Common myeloid progenitor, CD34-positive (primary cell): ENCODE measurements around the gene MYL6.

Experiments
- CTCF ChIA-PET: fragments of 350-600 bp; sonication (Branson Sonifier 250); formaldehyde crosslinking; loops from one replicate; lab custom pipeline; 2021; ENCODE audit warnings: antibody characterized with exemption; lab: Charles Lee
- POLR2A ChIA-PET: fragments of 350-600 bp; sonication (Branson Sonifier 250); formaldehyde crosslinking; loops from one replicate; lab custom pipeline; 2021; ENCODE audit warnings: antibody characterized with exemption; lab: Charles Lee
- DNase-seq, 3 donors: peaks; one replicate each; pipeline versions ENCODE4 v3.0.0 to v3.0.0-alpha.2; 2013
- H3K27ac ChIP-seq, 2 experiments: 1 replicate in 1 of 2; 2 replicates in 1 of 2; pipeline ENCODE4 v1.7.0; 2013; ENCODE audit warnings: inconsistent platforms in 2 of 2, low read length in 2 of 2, mild to moderate bottlenecking in 2 of 2, low read depth in 1 of 2, moderate library complexity in 1 of 2; ENCODE audit not compliant: severe bottlenecking in 2 of 2, insufficient read depth in 1 of 2, poor library complexity in 1 of 2
- H3K27me3 ChIP-seq, 5 experiments: replicated peaks in 2 of 5; 1 replicate in 3 of 5; 2 replicates in 2 of 5; pipeline versions ENCODE4 v1.6.1 to v1.7.0; 2013; ENCODE audit warnings: low read length in 4 of 5, mild to moderate bottlenecking in 2 of 5, moderate library complexity in 2 of 5, inconsistent platforms in 1 of 5; ENCODE audit not compliant: insufficient read depth in 5 of 5, control insufficient read depth in 4 of 5
- H3K36me3 ChIP-seq, 4 experiments: 1 replicate in 2 of 4; 2 replicates in 2 of 4; pipeline versions ENCODE4 v1.6.1 to v1.7.0; 2013; ENCODE audit warnings: low read length in 3 of 4, control low read depth in 1 of 4, mild to moderate bottlenecking in 1 of 4; ENCODE audit not compliant: control insufficient read depth in 4 of 4, insufficient read depth in 4 of 4
- H3K4me1 ChIP-seq, 4 experiments: 1 replicate in 3 of 4; 2 replicates in 1 of 4; pipeline versions ENCODE4 v1.6.1 to v1.7.1; 2013; ENCODE audit warnings: low read length in 3 of 4, mild to moderate bottlenecking in 3 of 4, control low read depth in 1 of 4, inconsistent platforms in 1 of 4, moderate library complexity in 1 of 4; ENCODE audit not compliant: control insufficient read depth in 4 of 4, insufficient read depth in 4 of 4; ENCODE audit errors: control extremely low read depth in 1 of 4
- H3K4me3 ChIP-seq, 7 experiments: 1 replicate in 4 of 7; 2 replicates in 3 of 7; pipeline versions ENCODE4 v1.5.1 to v1.7.0; 2013; ENCODE audit warnings: mild to moderate bottlenecking in 7 of 7, low read length in 6 of 7, moderate library complexity in 6 of 7, inconsistent platforms in 2 of 7, low read depth in 2 of 7, control low read depth in 1 of 7; ENCODE audit not compliant: insufficient read depth in 4 of 7, control insufficient read depth in 1 of 7; ENCODE audit errors: extremely low read depth in 1 of 7
- H3K9me3 ChIP-seq, 5 experiments: 1 replicate in 4 of 5; 2 replicates in 1 of 5; pipeline versions ENCODE4 v1.6.1 to v1.7.1; 2013; ENCODE audit warnings: low read length in 4 of 5, mild to moderate bottlenecking in 2 of 5, inconsistent platforms in 1 of 5, low read depth in 1 of 5, moderate library complexity in 1 of 5; ENCODE audit not compliant: control insufficient read depth in 4 of 5, insufficient read depth in 2 of 5; ENCODE audit errors: control extremely low read depth in 1 of 5
- WGBS: methylation state at CpG from one replicate; pipeline ENCODE4 v1.1.5; 2013; ENCODE audit not compliant: insufficient coverage; 5-methylcytosine and 5-hydroxymethylcytosine counted together

Gene MYL6

GRCh38 chr12:56121204-56121870 lies 36.8 kb upstream of the MYL6 start:
- POLR2A ChIA-PET, result no interaction called here
- Histone ChIP-seq H3K4me1 (peaks cover 22 to 56% (median 45%) of the 10 kb centered on the region in 4 experiments), H3K36me3 (peaks cover 2 to 36% (median 19%) of the 10 kb centered on the region in 4 experiments), H3K4me3 (no peak overlapping the region), H3K9me3 (no peaks in the 10 kb centered on the region), H3K27ac (no peak overlapping the region), H3K27me3 (no peaks in the 10 kb centered on the region)
- CTCF ChIA-PET, result interaction anchor here (1.0 to 12.4 kb wide), 6 partner anchors 7 to 137 kb away, joined by 3 to 198 read pairs (median 4); partner anchors contain the start of genes ANKRD52, ESYT1 and SMARCC2
- DNase-seq, result no peak
- WGBS, result 98% methylated on average over 10 of the region's 11 CpGs

- H3K9me3 ChIP-seq, result no peaks in the 10 kb centered on the region
- no peak overlapping the region for H3K27ac ChIP-seq
- no peaks in the 10 kb centered on the region for H3K27me3 ChIP-seq
- H3K36me3 ChIP-seq, result peaks cover 2 to 32% (median 19%) of the 10 kb centered on the region in 4 experiments
- ChIA-PET POLR2A (no interaction called here), CTCF (interaction anchor here (0.6 to 12.4 kb wide), 4 partner anchors 18 to 86 kb away, joined by 3 to 198 read pairs (median 48); partner anchors contain the start of genes MYL6 and SMARCC2)
- WGBS, result 100% methylated on average over 2 of the region's 2 CpGs
- H3K4me3 ChIP-seq, result no peak overlapping the region
- H3K4me1 ChIP-seq, result peaks cover 34 to 63% (median 56%) of the 10 kb centered on the region in 4 experiments
- no peak for DNase-seq
Observed at GRCh38 chr12:56122637-56123036, 35.5 kb upstream of the MYL6 start.

- H3K36me3 ChIP-seq, result peaks cover 2 to 31% (median 19%) of the 10 kb centered on the region in 4 experiments
- no peak overlapping the region for H3K4me3 ChIP-seq
- POLR2A ChIA-PET, result no interaction called here
- no peaks in the 10 kb centered on the region for H3K9me3 ChIP-seq
- CTCF ChIA-PET, result interaction anchor here (0.6 to 12.4 kb wide), 14 partner anchors 10 to 139 kb away, joined by 3 to 198 read pairs (median 4); partner anchors contain the start of genes ANKRD52, MYL6 and SMARCC2
- H3K4me1 ChIP-seq, result peaks cover 27 to 60% (median 55%) of the 10 kb centered on the region in 4 experiments
- H3K27ac ChIP-seq, result peak overlapping the region in 1 of 2 experiments; percentile 91
- DNase-seq, result no peak
- 79% methylated on average over 2 of the region's 4 CpGs for WGBS
- H3K27me3 ChIP-seq, result no peaks in the 10 kb centered on the region
Observed at GRCh38 chr12:56124133-56124532, 34.0 kb upstream of the MYL6 start.

GRCh38 chr12:56126732-56127239 lies 31.4 kb upstream of the MYL6 start:
- H3K36me3 ChIP-seq, result peaks cover 4 to 26% (median 17%) of the 10 kb centered on the region in 4 experiments
- H3K9me3 ChIP-seq, result no peaks in the 10 kb centered on the region
- WGBS, result 0% methylated on average over 3 of the region's 3 CpGs
- ChIA-PET POLR2A (interaction anchor here (2.1 to 4.8 kb wide), 4 partner anchors 8 to 95 kb away, joined by 11 to 24 read pairs (median 11); partner anchors contain the start of genes MYL6, RNF41, SMARCC2 and ZC3H10), CTCF (interaction anchor here (0.9 to 12.4 kb wide), 10 partner anchors 9 to 96 kb away, joined by 3 to 198 read pairs (median 10); partner anchors contain the start of genes MYL6, RNF41, RPL41 and SMARCC2)
- H3K4me3 ChIP-seq, result peak overlapping the region in 6 of 7 experiments; percentile 54 to 97 (median 68)
- peaks cover 26 to 68% (median 64%) of the 10 kb centered on the region in 4 experiments for H3K4me1 ChIP-seq
- H3K27me3 ChIP-seq, result no peaks in the 10 kb centered on the region
- H3K27ac ChIP-seq, result peak overlapping the region; percentile 78 to 91
- peak; percentile 74 to 90 (median 83) for DNase-seq

GRCh38 chr12:56127485-56127887 lies 30.7 kb upstream of the MYL6 start:
- H3K4me1 ChIP-seq, result peaks cover 26 to 68% (median 64%) of the 10 kb centered on the region in 4 experiments
- WGBS, result no CpG with 5 or more reads among the region's 8 CpGs
- H3K9me3 ChIP-seq, result no peaks in the 10 kb centered on the region
- H3K4me3 ChIP-seq, result peak overlapping the region in 6 of 7 experiments; percentile 54 to 97 (median 68)
- no peaks in the 10 kb centered on the region for H3K27me3 ChIP-seq
- CTCF ChIA-PET, result interaction anchor here (0.7 to 12.4 kb wide), 12 partner anchors 9 to 111 kb away, joined by 3 to 198 read pairs (median 6); partner anchors contain the start of genes MYL6, MYL6B, RNF41 and RPL41
- POLR2A ChIA-PET, result interaction anchor here (0.5 to 4.8 kb wide), 10 partner anchors 9 to 94 kb away, joined by 3 to 24 read pairs (median 4); partner anchors contain the start of genes MYL6, RNF41, SMARCC2 and ZC3H10
- peak overlapping the region; percentile 78 to 91 for H3K27ac ChIP-seq
- DNase-seq, result no peak
- peaks cover 7 to 28% (median 20%) of the 10 kb centered on the region in 4 experiments for H3K36me3 ChIP-seq

GRCh38 chr12:56127888-56128669 lies 30.1 kb upstream of the MYL6 start, which contains the start of gene ESYT1:
Gene ESYT1, plus strand, starts transcription at chr12:56128267. Its CDS starts 53 bp downstream, at chr12:56128320.
- CTCF ChIA-PET, result interaction anchor here (0.7 to 12.4 kb wide), 14 partner anchors 10 to 110 kb away, joined by 3 to 198 read pairs (median 6); partner anchors contain the start of genes MYL6, MYL6B, RNF41 and RPL41
- Histone ChIP-seq H3K4me1 (peaks cover 26 to 68% (median 64%) of the 10 kb centered on the region in 4 experiments), H3K27me3 (no peaks in the 10 kb centered on the region), H3K36me3 (peaks cover 8 to 30% (median 23%) of the 10 kb centered on the region in 4 experiments), H3K4me3 (peak within 1 kb of the TSS; percentile 83 to 97 (median 90)), H3K9me3 (no peaks in the 10 kb centered on the region), H3K27ac (peak within 1 kb of the TSS; percentile 78 to 91)
- DNase-seq, result peak; percentile 100
- POLR2A ChIA-PET, result interaction anchor here (0.5 to 4.8 kb wide), 10 partner anchors 10 to 94 kb away, joined by 3 to 24 read pairs (median 4); partner anchors contain the start of genes MYL6, RNF41, SMARCC2 and ZC3H10
- WGBS, result 0% methylated on average over 36 of the region's 49 CpGs
